Right renal cortex interstitium (tissue), 3 donors: ENCODE measurements around the gene NAP1L4. TPM values are rescaled to one million over a fixed set of nuclear protein-coding genes. Genes with fewer than 3 reads are reported as not detected.

Source experiments
- DNase-seq, 3 donors: peaks; one replicate each; pipeline ENCODE4 v3.0.0-alpha.2; 2013; ENCODE audit warnings: low read depth in 3 of 3, low spot score in 2 of 3
- polyA plus RNA-seq, 3 donors: library from polyadenylated mRNA; unstranded; fragments of 120-200 nt; gene quantifications; one replicate each; pipeline ENCODE4 v1.2.1, GENCODE V29; 2013; ENCODE audit not compliant: insufficient read length in 3 of 3

NAP1L4 gene
- polyA plus RNA-seq, 3 donors = 200 to 243 (median 220) TPM

GRCh38 chr11:2926611-2927051 is 65.5 kb downstream of the NAP1L4 start:
- no peak for DNase-seq

GRCh38 chr11:2924821-2925675 is 67.1 kb downstream of the NAP1L4 start:
- DNase-seq = no peak

GRCh38 chr11:2924381-2924780 is 67.7 kb downstream of the NAP1L4 start:
- no peak for DNase-seq

GRCh38 chr11:2923446-2924375 is 68.4 kb downstream of the NAP1L4 start:
- no peak for DNase-seq

- no peak for DNase-seq
Observed at GRCh38 chr11:2922655-2923054, 69.5 kb downstream of the NAP1L4 start.

- DNase-seq = no peak
Observed at GRCh38 chr11:2921742-2922493, 70.2 kb downstream of the NAP1L4 start.

GRCh38 chr11:2921261-2921660 is 70.9 kb downstream of the NAP1L4 start:
- DNase-seq = no peak

GRCh38 chr11:2920343-2920742 is 71.8 kb downstream of the NAP1L4 start:
- DNase-seq = no peak

- no peak for DNase-seq
Observed at GRCh38 chr11:2919837-2920236, 72.3 kb downstream of the NAP1L4 start.

- DNase-seq = no peak
Observed at GRCh38 chr11:2919188-2919587, 72.9 kb downstream of the NAP1L4 start.

- DNase-seq = no peak
Observed at GRCh38 chr11:2917842-2918490, 74.2 kb downstream of the NAP1L4 start.

GRCh38 chr11:2916892-2917645 is 75.1 kb downstream of the NAP1L4 start:
- DNase-seq = no peak

- DNase-seq = no peak
Observed at GRCh38 chr11:2916114-2916891, 75.8 kb downstream of the NAP1L4 start.

GRCh38 chr11:2915473-2915872 is 76.7 kb downstream of the NAP1L4 start:
- no peak for DNase-seq

GRCh38 chr11:2914455-2915195 is 77.5 kb downstream of the NAP1L4 start:
- no peak for DNase-seq

GRCh38 chr11:2913776-2914175 is 78.4 kb downstream of the NAP1L4 start:
- DNase-seq = no peak

GRCh38 chr11:2913019-2913431 is 79.1 kb downstream of the NAP1L4 start:
- DNase-seq = no peak

- no peak for DNase-seq
Observed at GRCh38 chr11:2912498-2912897, 79.6 kb downstream of the NAP1L4 start.
